ENCODE results near the gene ATP6V1E1.
"Not testable (repeated sequence)": the region's sequence is repeated elsewhere in the genome, so short reads cannot be mapped to it uniquely, and the experiment has no call there.

ATP6V1E1 gene

GRCh38 chr22:17570851-17571631 is 57.5 kb downstream of the ATP6V1E1 start:
- no peak overlapping the region for H3K4me3 ChIP-seq (replicated peaks; ENCODE audit: low read depth, low read length)
- H3K36me3 ChIP-seq (ENCODE audit: control insufficient read depth, insufficient read depth, low read length): no peaks in the 10 kb centered on the region
- no peak for TF ChIP-seq CTCF (IDR thresholded peaks at IDR 0.05; ENCODE audit: insufficient read depth, low read length, poor library complexity, severe bottlenecking)
- no peak for DNase-seq (ENCODE audit: extremely low read depth, insufficient read length)
- no peaks in the 10 kb centered on the region; the same call in none of the 2 replicates for H3K27me3 ChIP-seq (replicated peaks; ENCODE audit: control insufficient read depth, insufficient read depth, low read length)

GRCh38 chr22:17569971-17570511 is 58.5 kb downstream of the ATP6V1E1 start:
- no peak for TF ChIP-seq CTCF (IDR thresholded peaks at IDR 0.05; ENCODE audit: insufficient read depth, low read length, poor library complexity, severe bottlenecking)
- Histone ChIP-seq H3K27me3 (replicated peaks; ENCODE audit: control insufficient read depth, insufficient read depth, low read length) (no peaks in the 10 kb centered on the region; the same call in none of the 2 replicates), H3K36me3 (ENCODE audit: control insufficient read depth, insufficient read depth, low read length) (no peaks in the 10 kb centered on the region), H3K4me3 (replicated peaks; ENCODE audit: low read depth, low read length) (no peak overlapping the region)
- DNase-seq (ENCODE audit: extremely low read depth, insufficient read length): no peak

- H3K4me3 ChIP-seq (replicated peaks; ENCODE audit: low read depth, low read length): no peak overlapping the region
- no peaks in the 10 kb centered on the region; the same call in none of the 2 replicates for H3K27me3 ChIP-seq (replicated peaks; ENCODE audit: control insufficient read depth, insufficient read depth, low read length)
- TF ChIP-seq CTCF (IDR thresholded peaks at IDR 0.05; ENCODE audit: insufficient read depth, low read length, poor library complexity, severe bottlenecking): no peak
- no peaks in the 10 kb centered on the region for H3K36me3 ChIP-seq (ENCODE audit: control insufficient read depth, insufficient read depth, low read length)
- no peak for DNase-seq (ENCODE audit: extremely low read depth, insufficient read length)
Observed at GRCh38 chr22:17566776-17567175, 61.8 kb downstream of the ATP6V1E1 start.

- DNase-seq (ENCODE audit: extremely low read depth, insufficient read length); H3K36me3 ChIP-seq (ENCODE audit: control insufficient read depth, insufficient read depth, low read length); H3K4me3 ChIP-seq (replicated peaks; ENCODE audit: low read depth, low read length); H3K27me3 ChIP-seq (replicated peaks; ENCODE audit: control insufficient read depth, insufficient read depth, low read length): not testable (repeated sequence)
Observed at GRCh38 chr22:17566016-17566687, 62.4 kb downstream of the ATP6V1E1 start.

- H3K27me3 ChIP-seq (replicated peaks; ENCODE audit: control insufficient read depth, insufficient read depth, low read length): no peaks in the 10 kb centered on the region
- H3K4me3 ChIP-seq (replicated peaks; ENCODE audit: low read depth, low read length): no peak overlapping the region
- TF ChIP-seq CTCF (IDR thresholded peaks at IDR 0.05; ENCODE audit: insufficient read depth, low read length, poor library complexity, severe bottlenecking): no peak
- DNase-seq (ENCODE audit: extremely low read depth, insufficient read length): no peak
- H3K36me3 ChIP-seq (ENCODE audit: control insufficient read depth, insufficient read depth, low read length): no peaks in the 10 kb centered on the region
Observed at GRCh38 chr22:17563936-17564391, 64.6 kb downstream of the ATP6V1E1 start.

All from GM06990 (cell line).